Parathyroid adenoma (tissue), 2 donors: ENCODE measurements around the gene ANKRD36C.
"Not testable (repeated sequence)": the region's sequence is repeated elsewhere in the genome, so short reads cannot be mapped to it uniquely, and the experiment has no call there.

Experiments
- H2AFZ ChIP-seq: fragments of 300-600 bp; sonication (generic); one replicate; pipeline ENCODE4 v1.7.0; 2017; ENCODE audit warnings: antibody characterized with exemption, mild to moderate bottlenecking
- H3K27ac ChIP-seq: fragments of 300-600 bp; sonication (generic); one replicate; pipeline ENCODE4 v1.7.0; 2017
- H3K27me3 ChIP-seq: fragments of 300-600 bp; sonication (generic); one replicate; pipeline ENCODE4 v1.7.0; 2017; ENCODE audit warnings: low read length; ENCODE audit not compliant: control insufficient read depth, insufficient read depth
- H3K36me3 ChIP-seq: fragments of 300-600 bp; sonication (generic); one replicate; pipeline ENCODE4 v1.7.0; 2017; ENCODE audit warnings: low read length; ENCODE audit not compliant: control insufficient read depth, insufficient read depth
- H3K4me1 ChIP-seq: fragments of 300-600 bp; sonication (generic); one replicate; pipeline ENCODE4 v1.7.0; 2017; ENCODE audit warnings: control low read depth
- H3K4me2 ChIP-seq: fragments of 300-600 bp; sonication (generic); one replicate; pipeline ENCODE4 v1.7.0; 2017; ENCODE audit warnings: low read length
- H3K4me3 ChIP-seq: fragments of 300-600 bp; sonication (generic); one replicate; pipeline ENCODE4 v1.7.0; 2017; ENCODE audit warnings: low read depth, low read length
- H3K79me2 ChIP-seq: fragments of 300-600 bp; sonication (generic); one replicate; pipeline ENCODE4 v1.7.0; 2017; ENCODE audit warnings: control low read depth
- H3K9ac ChIP-seq: fragments of 300-600 bp; sonication (generic); one replicate; pipeline ENCODE4 v1.7.0; 2017; ENCODE audit warnings: mild to moderate bottlenecking
- H3K9me3 ChIP-seq: fragments of 300-600 bp; sonication (generic); one replicate; pipeline ENCODE4 v1.7.0; 2017; ENCODE audit warnings: low read length; ENCODE audit not compliant: control insufficient read depth
- donor health status: primary hyperparathyroidism.

The ANKRD36C gene

GRCh38 chr2:95948039-95948438 lies 43.6 kb downstream of the ANKRD36C start:
- not testable (repeated sequence) for H3K36me3 ChIP-seq, H3K27me3 ChIP-seq, H2AFZ ChIP-seq, H3K4me1 ChIP-seq, H3K9ac ChIP-seq, H3K4me2 ChIP-seq, H3K4me3 ChIP-seq, H3K9me3 ChIP-seq, H3K79me2 ChIP-seq, H3K27ac ChIP-seq

GRCh38 chr2:95939947-95940346 lies 51.7 kb downstream of the ANKRD36C start:
- not testable (repeated sequence) for H3K4me3 ChIP-seq, H3K79me2 ChIP-seq, H2AFZ ChIP-seq, H3K9me3 ChIP-seq, H3K36me3 ChIP-seq, H3K4me2 ChIP-seq, H3K27ac ChIP-seq, H3K27me3 ChIP-seq, H3K4me1 ChIP-seq, H3K9ac ChIP-seq

- H3K27me3 ChIP-seq, H2AFZ ChIP-seq, H3K9me3 ChIP-seq, H3K4me2 ChIP-seq, H3K4me3 ChIP-seq, H3K36me3 ChIP-seq, H3K9ac ChIP-seq, H3K4me1 ChIP-seq, H3K79me2 ChIP-seq, H3K27ac ChIP-seq: not testable (repeated sequence)
Measured at GRCh38 chr2:95930740-95931139, 60.9 kb downstream of the ANKRD36C start.

- not testable (repeated sequence) for H3K4me1 ChIP-seq, H3K27me3 ChIP-seq, H3K79me2 ChIP-seq, H3K9ac ChIP-seq, H3K36me3 ChIP-seq, H3K4me2 ChIP-seq, H3K9me3 ChIP-seq, H3K27ac ChIP-seq, H2AFZ ChIP-seq, H3K4me3 ChIP-seq
Measured at GRCh38 chr2:95917007-95917406, 74.6 kb downstream of the ANKRD36C start.

- H3K9ac ChIP-seq, H3K79me2 ChIP-seq, H3K4me3 ChIP-seq, H3K9me3 ChIP-seq, H3K4me2 ChIP-seq, H3K27ac ChIP-seq, H2AFZ ChIP-seq, H3K27me3 ChIP-seq, H3K36me3 ChIP-seq, H3K4me1 ChIP-seq: not testable (repeated sequence)
Measured at GRCh38 chr2:95915131-95915530, 76.5 kb downstream of the ANKRD36C start.

- H2AFZ ChIP-seq, H3K4me3 ChIP-seq, H3K4me2 ChIP-seq, H3K36me3 ChIP-seq, H3K9me3 ChIP-seq, H3K9ac ChIP-seq, H3K27me3 ChIP-seq, H3K79me2 ChIP-seq, H3K4me1 ChIP-seq, H3K27ac ChIP-seq: not testable (repeated sequence)
Measured at GRCh38 chr2:95911431-95911830, 80.2 kb downstream of the ANKRD36C start.

- H3K79me2 ChIP-seq, H3K36me3 ChIP-seq, H3K9ac ChIP-seq, H3K4me1 ChIP-seq, H3K4me3 ChIP-seq, H2AFZ ChIP-seq, H3K27me3 ChIP-seq, H3K27ac ChIP-seq, H3K4me2 ChIP-seq, H3K9me3 ChIP-seq: not testable (repeated sequence)
Measured at GRCh38 chr2:95894443-95894842, 97.2 kb downstream of the ANKRD36C start.

GRCh38 chr2:95867929-95868328 lies 123.7 kb downstream of the ANKRD36C start:
- H3K9ac ChIP-seq, H3K4me2 ChIP-seq, H3K27me3 ChIP-seq, H3K36me3 ChIP-seq, H3K4me3 ChIP-seq, H3K9me3 ChIP-seq, H2AFZ ChIP-seq, H3K79me2 ChIP-seq, H3K27ac ChIP-seq, H3K4me1 ChIP-seq: not testable (repeated sequence)

- H3K27me3 ChIP-seq, H3K9ac ChIP-seq, H3K36me3 ChIP-seq, H3K4me2 ChIP-seq, H3K27ac ChIP-seq, H3K4me1 ChIP-seq, H3K79me2 ChIP-seq, H2AFZ ChIP-seq, H3K9me3 ChIP-seq, H3K4me3 ChIP-seq: not testable (repeated sequence)
Measured at GRCh38 chr2:95867047-95867677, 124.5 kb downstream of the ANKRD36C start.

- H3K27me3 ChIP-seq, H2AFZ ChIP-seq, H3K4me1 ChIP-seq, H3K9ac ChIP-seq, H3K4me2 ChIP-seq, H3K79me2 ChIP-seq, H3K36me3 ChIP-seq, H3K27ac ChIP-seq, H3K9me3 ChIP-seq, H3K4me3 ChIP-seq: not testable (repeated sequence)
Measured at GRCh38 chr2:95862121-95862520, 129.5 kb downstream of the ANKRD36C start.
